Thyroid gland (tissue), 4 donors: ENCODE measurements around the gene FLG. TPM values are rescaled to one million over a fixed set of nuclear protein-coding genes. Genes with fewer than 3 reads are reported as not detected.
"Not testable (repeated sequence)": the region's sequence is repeated elsewhere in the genome, so short reads cannot be mapped to it uniquely, and the experiment has no call there.

Experiments
- DNase-seq, 2 donors: peaks; one replicate each; pipeline ENCODE4 v3.0.0-alpha.2; 2019
- H3K27ac ChIP-seq, 3 donors: fragments of 200-600 bp; sonication (generic); 1 replicate in 2 of 3; 2 replicates in 1 of 3; pipeline ENCODE4 v1.5.1; 2016 to 2019; ENCODE audit warnings: mild to moderate bottlenecking in 1 of 3, moderate library complexity in 1 of 3
- H3K27me3 ChIP-seq: fragments of 200-600 bp; sonication (generic); one replicate; pipeline ENCODE4 v1.5.1; 2019
- H3K36me3 ChIP-seq, 2 donors: fragments of 200-600 bp; sonication (generic); one replicate each; pipeline ENCODE4 v1.5.1; 2016 to 2019
- H3K4me1 ChIP-seq, 2 donors: fragments of 200-600 bp; sonication (generic); one replicate each; pipeline ENCODE4 v1.5.1; 2017 to 2019
- H3K4me3 ChIP-seq, 3 donors: fragments of 200-600 bp; sonication (generic); replicated peaks in 1 of 3; 1 replicate in 2 of 3; 2 replicates in 1 of 3; pipeline ENCODE4 v1.5.1; 2016; ENCODE audit warnings: mild to moderate bottlenecking in 1 of 3
- H3K9me3 ChIP-seq: fragments of 200-600 bp; sonication (generic); one replicate; pipeline ENCODE4 v1.5.1; 2017
- CTCF ChIP-seq, 6 experiments: fragments of 200-600 bp in 3 of 6; fragments of 450-650 bp in 3 of 6; sonication (generic) in 3 of 6; IDR thresholded peaks; one replicate each; pipeline ENCODE4 v1.5.1; 2016 to 2019; ENCODE audit warnings: antibody characterized with exemption in 6 of 6, mild to moderate bottlenecking in 2 of 6, inconsistent platforms in 1 of 6, moderate library complexity in 1 of 6
- POLR2A ChIP-seq, 2 donors: fragments of 450-650 bp; IDR thresholded peaks; one replicate each; pipeline ENCODE4 v1.6.1; 2017; ENCODE audit warnings: antibody characterized with exemption in 2 of 2, mild to moderate bottlenecking in 2 of 2, moderate library complexity in 1 of 2
- WGBS, 2 donors: methylation state at CpG; one replicate each; pipeline ENCODE4 v1.1.5; 2017; 5-methylcytosine and 5-hydroxymethylcytosine counted together
- intact Hi-C: fragments of 100-400 bp; cut with DNase I; formaldehyde crosslinking; loops from one replicate; pipeline ENCODE4 v1.15.1; 2023
- total RNA-seq, 4 donors: library from RNA; depleted of rRNA; stranded (reverse); fragments of >200 nt; gene quantifications; one replicate each; pipeline ENCODE4 v1.2.3, GENCODE V29; 2016

The FLG gene
- total RNA-seq, 4 donors from 2014 or later, result 0.11 to 1.3 TPM; not detected in 2

GRCh38 chr1:152309955-152310354, 15.1 kb downstream of the FLG start:
- intact Hi-C loops, result no loop called here
- Histone ChIP-seq H3K27me3 (no peaks in the 10 kb centered on the region), H3K36me3 (no peaks in the 10 kb centered on the region), H3K9me3 (no peaks in the 10 kb centered on the region), H3K27ac (no peak overlapping the region), H3K4me1 (no peaks in the 10 kb centered on the region), H3K4me3 (no peak overlapping the region)
- WGBS, 2 donors, result 98 to 100% methylated on average over 8 to 9 of the region's 9 CpGs
- no peak for DNase-seq
- no peak for TF ChIP-seq POLR2A (IDR thresholded peaks at IDR 0.05)
- TF ChIP-seq CTCF (IDR thresholded peaks at IDR 0.05), result no peak

- intact Hi-C loops, H3K27ac ChIP-seq, H3K36me3 ChIP-seq, H3K9me3 ChIP-seq, H3K4me3 ChIP-seq, H3K4me1 ChIP-seq, H3K27me3 ChIP-seq, DNase-seq: not testable (repeated sequence)
- 79 to 96% methylated on average over 12 to 17 of the region's 17 CpGs for WGBS, 2 donors
Measured at GRCh38 chr1:152309320-152309901, 15.6 kb downstream of the FLG start.

GRCh38 chr1:152308758-152309157, 16.3 kb downstream of the FLG start:
- H3K27ac ChIP-seq, H3K9me3 ChIP-seq, H3K36me3 ChIP-seq, H3K4me1 ChIP-seq, DNase-seq, intact Hi-C loops, H3K4me3 ChIP-seq, H3K27me3 ChIP-seq: not testable (repeated sequence)
- 86 to 97% methylated on average over 6 of the region's 7 CpGs for WGBS, 2 donors

GRCh38 chr1:152307970-152308369, 17.1 kb downstream of the FLG start:
- DNase-seq, H3K36me3 ChIP-seq, H3K27me3 ChIP-seq, H3K4me1 ChIP-seq, H3K4me3 ChIP-seq, H3K27ac ChIP-seq, H3K9me3 ChIP-seq, intact Hi-C loops: not testable (repeated sequence)
- 95 to 100% methylated on average over 2 to 5 of the region's 8 CpGs for WGBS, 2 donors

- H3K36me3 ChIP-seq, H3K9me3 ChIP-seq, DNase-seq, H3K27me3 ChIP-seq, intact Hi-C loops, H3K4me3 ChIP-seq, H3K4me1 ChIP-seq, H3K27ac ChIP-seq: not testable (repeated sequence)
- 92 to 95% methylated on average over 10 of the region's 10 CpGs for WGBS, 2 donors
Measured at GRCh38 chr1:152306123-152306522, 18.9 kb downstream of the FLG start.

GRCh38 chr1:152304773-152305172, 20.3 kb downstream of the FLG start:
- H3K27me3 ChIP-seq, H3K27ac ChIP-seq, DNase-seq, H3K36me3 ChIP-seq, intact Hi-C loops, H3K4me1 ChIP-seq, H3K4me3 ChIP-seq, H3K9me3 ChIP-seq: not testable (repeated sequence)
- WGBS, 2 donors, result 95 to 100% methylated on average over 1 to 12 of the region's 12 CpGs

- H3K27ac ChIP-seq, intact Hi-C loops, H3K27me3 ChIP-seq, H3K36me3 ChIP-seq, DNase-seq, H3K4me3 ChIP-seq, H3K4me1 ChIP-seq, H3K9me3 ChIP-seq: not testable (repeated sequence)
- 93 to 95% methylated on average over 16 to 20 of the region's 25 CpGs for WGBS, 2 donors
Measured at GRCh38 chr1:152303139-152303872, 21.7 kb downstream of the FLG start.

- H3K27ac ChIP-seq, DNase-seq, H3K27me3 ChIP-seq, H3K9me3 ChIP-seq, intact Hi-C loops, H3K36me3 ChIP-seq, H3K4me1 ChIP-seq, H3K4me3 ChIP-seq: not testable (repeated sequence)
- WGBS, 2 donors, result 88 to 100% methylated on average over 6 to 12 of the region's 21 CpGs
Measured at GRCh38 chr1:152256394-152256793, 68.6 kb downstream of the FLG start.

Other genes with a start within 250 kb of the FLG start
- gene TCHHL1, start 236.2 kb downstream of the FLG start, total RNA-seq, result not detected
- gene TCHH, start 209.8 kb downstream of the FLG start, total RNA-seq, result under 1 TPM in 3 of 4 donors, not detected in 1; 0.11 to 0.40 (median 0.13) TPM
- gene RPTN, start 166.0 kb downstream of the FLG start, total RNA-seq, result not detected
- gene HRNR, start 101.0 kb downstream of the FLG start, total RNA-seq, result not detected
- not detected for gene FLG2, start 34.8 kb upstream of the FLG start, total RNA-seq
- gene CRNN, start 89.0 kb upstream of the FLG start, total RNA-seq, result not detected
- gene LCE5A, start 185.6 kb upstream of the FLG start, total RNA-seq, result not detected
- gene CRCT1, start 189.2 kb upstream of the FLG start, total RNA-seq, result not detected
- gene LCE3E, start 241.5 kb upstream of the FLG start, total RNA-seq, result not detected